HCT116 (cell line): ENCODE data around the gene PRPF40A. TPM values are rescaled to one million over a fixed set of nuclear protein-coding genes. Genes with fewer than 3 reads are reported as not detected.

Experiments
- ATAC-seq: fragments of 200-7000 bp; cut with Tn5 transposase; 2 replicates; pipeline ENCODE4 v1.9.1; 2020; ENCODE audit warnings: mild to moderate bottlenecking, moderate library complexity
- BruUV-seq: library from RNA; stranded (reverse); fragments of 400-500 nt; replicated peaks from 2 replicates; lab custom pipeline; 2021; lab: Mats Ljungman, UMichigan
- CTCF ChIA-PET: fragments of 300-600 bp; sonication (Branson Sonifier 250); formaldehyde crosslinking; loops from one replicate; lab custom pipeline; 2021; ENCODE audit warnings: antibody characterized with exemption; lab: Charles Lee
- POLR2A ChIA-PET: fragments of 300-600, 350-600 bp; sonication (Branson Sonifier 250); formaldehyde crosslinking; loops from one replicate; lab custom pipeline; 2021; ENCODE audit warnings: antibody characterized with exemption; lab: Charles Lee
- RAD21 ChIA-PET, 2 experiments: fragments of 300-600 bp; sonication (Branson Sonifier 250); formaldehyde crosslinking; loops; one replicate each; lab custom pipeline; 2023; ENCODE audit warnings: low total read pairs in 2 of 2; ENCODE audit not compliant: uncharacterized antibody in 2 of 2, unreplicated experiment in 2 of 2, low non-redundant PET in 1 of 2; lab: Charles Lee
- DNase-seq: peaks from one replicate; pipeline ENCODE4 v3.0.0-alpha.2; 2010; ENCODE audit warnings: low read depth, low spot score
- H2AFZ ChIP-seq: fragments of 200-600 bp; shearing (Covaris generic), sonication (generic); 2 replicates; pipeline ENCODE4 v1.6.1; 2017; ENCODE audit warnings: low read depth, mixed run types, mixed read lengths, antibody characterized with exemption, low read length; ENCODE audit not compliant: poor library complexity, severe bottlenecking
- H3K27ac ChIP-seq: 2 replicates; pipeline ENCODE4 v1.5.1; 2012; ENCODE audit warnings: low read depth, low read length
- H3K27me3 ChIP-seq: fragments of 200-600 bp; sonication (generic); 2 replicates; pipeline ENCODE4 v1.6.1; 2016; ENCODE audit warnings: mixed run types, low read length, mixed read lengths; ENCODE audit not compliant: insufficient read depth
- H3K36me3 ChIP-seq, 2 experiments: fragments of 200-500 bp in 1 of 2; fragments of 200-600 bp in 1 of 2; sonication (Bioruptor generic) in 1 of 2; sonication (generic) in 1 of 2; 2 replicates each; pipeline versions ENCODE4 v1.5.1 to v1.6.1; 2014 to 2016; ENCODE audit warnings: low read length in 2 of 2, inconsistent platforms in 1 of 2, mixed read lengths in 1 of 2, mixed run types in 1 of 2; ENCODE audit not compliant: insufficient read depth in 2 of 2, control insufficient read depth in 1 of 2
- H3K4me1 ChIP-seq, 2 experiments: fragments of 200-600 bp in 1 of 2; sonication (generic) in 1 of 2; 2 replicates each; pipeline versions ENCODE4 v1.5.1 to v1.6.1; 2012 to 2017; ENCODE audit warnings: low read length in 2 of 2, inconsistent platforms in 1 of 2, mild to moderate bottlenecking in 1 of 2, mixed read lengths in 1 of 2, mixed run types in 1 of 2, moderate library complexity in 1 of 2; ENCODE audit not compliant: insufficient read depth in 2 of 2, control insufficient read depth in 1 of 2
- H3K4me2 ChIP-seq: fragments of 200-600 bp; sonication (generic); 2 replicates; pipeline ENCODE4 v1.6.1; 2017; ENCODE audit warnings: mixed run types, low read length, mixed read lengths
- H3K4me3 ChIP-seq, 2 experiments: fragments of 200-600 bp in 1 of 2; sonication (generic) in 1 of 2; replicated peaks in 1 of 2; 2 replicates each; pipeline ENCODE4 v1.5.1; 2011 to 2016; ENCODE audit warnings: low read length in 2 of 2, control low read depth in 1 of 2, low read depth in 1 of 2, mild to moderate bottlenecking in 1 of 2, mixed read lengths in 1 of 2, mixed run types in 1 of 2
- H3K79me2 ChIP-seq: fragments of 200-600 bp; sonication (generic); 2 replicates; pipeline ENCODE4 v1.6.1; 2017; ENCODE audit warnings: mild to moderate bottlenecking, mixed run types, low read length, moderate library complexity, mixed read lengths; ENCODE audit not compliant: insufficient read depth
- H3K9ac ChIP-seq: fragments of 200-600 bp; sonication (generic); 2 replicates; pipeline ENCODE4 v1.6.1; 2016; ENCODE audit warnings: low read length, mixed read lengths
- H3K9me2 ChIP-seq: fragments of 200-600 bp; sonication (generic), shearing (Covaris generic); 2 replicates; pipeline ENCODE4 v1.6.1; 2017; ENCODE audit warnings: mixed run types, mild to moderate bottlenecking, moderate library complexity; ENCODE audit not compliant: insufficient read depth
- H3K9me3 ChIP-seq, 2 experiments: fragments of 200-500 bp in 1 of 2; fragments of 200-600 bp in 1 of 2; sonication (Bioruptor generic) in 1 of 2; sonication (generic) in 1 of 2; 2 replicates each; pipeline ENCODE4 v1.6.1; 2014 to 2017; ENCODE audit warnings: low read length in 2 of 2, mixed read lengths in 2 of 2, inconsistent platforms in 1 of 2, low read depth in 1 of 2, mild to moderate bottlenecking in 1 of 2, mixed run types in 1 of 2, moderate library complexity in 1 of 2; ENCODE audit not compliant: control insufficient read depth in 1 of 2, insufficient read depth in 1 of 2
- H4K20me1 ChIP-seq: fragments of 200-600 bp; sonication (generic), shearing (Covaris generic); 2 replicates; pipeline ENCODE4 v1.6.1; 2017; ENCODE audit warnings: mixed run types, mild to moderate bottlenecking, moderate library complexity; ENCODE audit not compliant: insufficient read depth
- CEBPB ChIP-seq: IDR thresholded peaks from 2 replicates; pipeline ENCODE4 v1.6.1; 2012; ENCODE audit warnings: low read depth
- EGR1 ChIP-seq: IDR thresholded peaks from 2 replicates; pipeline ENCODE4 v1.6.1; 2012; ENCODE audit warnings: low read depth
- ELF1 ChIP-seq: IDR thresholded peaks from 2 replicates; pipeline ENCODE4 v1.6.1; 2012; ENCODE audit warnings: low read depth, borderline replicate concordance
- EZH2 ChIP-seq: fragments of 200-600 bp; sonication (generic); IDR thresholded peaks from 2 replicates; pipeline ENCODE4 v1.6.1; 2017; ENCODE audit warnings: antibody characterized with exemption, mixed run types
- FOSL1 ChIP-seq: IDR thresholded peaks from 2 replicates; pipeline ENCODE4 v1.6.1; 2012; ENCODE audit warnings: low read depth
- JUND ChIP-seq: IDR thresholded peaks from 2 replicates; pipeline ENCODE4 v1.6.1; 2012
- POLR2A ChIP-seq: IDR thresholded peaks from 2 replicates; pipeline ENCODE4 v1.7.0; 2011; ENCODE audit warnings: borderline replicate concordance; ENCODE audit not compliant: insufficient read depth, insufficient read length; ENCODE audit errors: extremely low read depth
- POLR2AphosphoS5 ChIP-seq: IDR thresholded peaks from 2 replicates; pipeline ENCODE4 v1.6.1; 2011; ENCODE audit warnings: mild to moderate bottlenecking, low read depth, low read length, moderate library complexity
- RAD21 ChIP-seq: IDR thresholded peaks from 2 replicates; pipeline ENCODE4 v1.6.1; 2012; ENCODE audit warnings: low read depth, mild to moderate bottlenecking
- SIN3A ChIP-seq: IDR thresholded peaks from 2 replicates; pipeline ENCODE4 v1.6.1; 2012; ENCODE audit warnings: low read depth
- SP1 ChIP-seq: IDR thresholded peaks from 2 replicates; pipeline ENCODE4 v1.6.1; 2012; ENCODE audit warnings: low read depth
- SRF ChIP-seq: IDR thresholded peaks from 2 replicates; pipeline ENCODE4 v1.6.1; 2012; ENCODE audit warnings: low read depth
- TCF7L2 ChIP-seq: IDR thresholded peaks from 2 replicates; pipeline ENCODE4 v1.7.0; 2011; ENCODE audit warnings: borderline replicate concordance, inconsistent platforms; ENCODE audit not compliant: insufficient read depth, insufficient read length; ENCODE audit errors: extremely low read depth
- ZFX ChIP-seq: fragments of 450-650 bp; IDR thresholded peaks from 2 replicates; pipeline ENCODE4 v1.6.1; 2017
- ZNF274 ChIP-seq: fragments of 200-500 bp; sonication (Bioruptor generic); IDR thresholded peaks from 2 replicates; pipeline ENCODE4 v1.6.1; 2014; ENCODE audit warnings: mild to moderate bottlenecking, low read depth, low read length, inconsistent platforms
- intact Hi-C: fragments of 100-400 bp; cut with micrococcal nuclease; formaldehyde crosslinking; loops from 2 replicates; pipeline ENCODE4 v1.10.0; 2022
- total RNA-seq: library from RNA; stranded (reverse); gene quantifications from one replicate; pipeline ENCODE4 v1.2.1, GENCODE V29; 2021; ENCODE audit not compliant: unreplicated experiment
- TF ChIP-seq, protein P1 (sequence below): IDR thresholded peaks from 2 replicates; pipeline ENCODE4 v1.6.1; 2012
- TF ChIP-seq, protein P2 (sequence below), 3 experiments: fragments of 200-600 bp in 1 of 3; sonication (generic) in 1 of 3; IDR thresholded peaks in 2 of 3; conservative IDR thresholded peaks in 1 of 3; 2 replicates each; pipeline ENCODE4 v1.5.1; 2012 to 2017; ENCODE audit warnings: low read depth in 2 of 3, low read length in 2 of 3, antibody characterized with exemption in 1 of 3, borderline replicate concordance in 1 of 3, control low read depth in 1 of 3, mild to moderate bottlenecking in 1 of 3, mixed read lengths in 1 of 3, mixed run types in 1 of 3, moderate library complexity in 1 of 3; ENCODE audit not compliant: insufficient read depth in 1 of 3
- TF ChIP-seq, protein P3 (sequence below): IDR thresholded peaks from 2 replicates; pipeline ENCODE4 v1.6.1; 2011; ENCODE audit warnings: mild to moderate bottlenecking, low read length, moderate library complexity; ENCODE audit not compliant: insufficient replicate concordance; ENCODE audit errors: extremely low read depth

PRPF40A gene
- total RNA-seq, 1 experiment from 2014 or later: 171 TPM

DNA sequence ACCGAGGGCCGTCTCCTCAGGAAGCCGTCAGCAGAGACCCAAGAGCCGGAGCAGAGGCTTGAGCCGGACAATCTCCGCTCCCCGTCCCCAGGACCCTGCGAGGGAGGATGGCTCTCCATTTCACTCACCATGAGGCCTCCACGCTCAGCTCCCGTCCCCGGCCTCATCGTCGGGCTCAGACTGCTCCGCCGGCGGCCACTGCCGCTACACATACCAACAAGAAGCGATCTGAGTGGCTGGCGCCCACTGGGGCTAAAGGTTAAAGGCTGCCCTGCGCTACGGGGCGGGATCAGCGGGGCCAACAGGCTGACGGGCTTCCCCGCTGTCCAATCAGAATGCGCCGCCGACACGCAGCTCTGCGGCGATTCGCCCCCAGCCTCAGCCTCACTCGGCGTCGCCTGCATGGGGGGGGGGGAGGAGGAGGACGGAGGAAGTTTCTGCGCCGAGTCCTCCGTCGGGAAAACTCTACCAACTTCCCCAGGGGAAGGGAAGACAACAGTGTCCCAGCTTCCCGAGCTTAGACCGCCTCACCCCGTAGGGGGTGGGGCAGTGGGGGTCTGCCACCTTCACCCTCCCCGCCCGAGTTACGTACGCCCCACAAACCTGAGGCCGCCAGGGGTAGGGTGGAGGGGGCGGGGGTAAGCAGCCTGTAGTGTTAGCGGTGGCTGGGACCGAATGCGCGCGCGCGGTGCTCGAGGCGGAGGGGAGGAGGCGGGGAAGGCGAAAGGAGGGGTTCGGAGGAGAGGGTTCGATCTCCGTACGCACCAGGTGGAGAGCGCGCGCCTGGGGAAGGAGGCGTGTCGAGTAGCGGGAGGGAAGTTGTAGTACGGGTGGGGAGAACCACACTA is at the start of gene PRPF40A (continued):
- TF ChIP-seq SRF (no peak), POLR2A (peak; percentile 62), ZNF274 (no peak), ELF1 (no peak; the same call in 1 of the 2 replicates), FOSL1 (no peak), SIN3A (peak; percentile 87), SP1 (peak; percentile 99)
- TF ChIP-seq, protein P1, sequence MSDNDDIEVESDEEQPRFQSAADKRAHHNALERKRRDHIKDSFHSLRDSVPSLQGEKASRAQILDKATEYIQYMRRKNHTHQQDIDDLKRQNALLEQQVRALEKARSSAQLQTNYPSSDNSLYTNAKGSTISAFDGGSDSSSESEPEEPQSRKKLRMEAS: peak; percentile 79; the same call in 1 of the 2 replicates

DNA sequence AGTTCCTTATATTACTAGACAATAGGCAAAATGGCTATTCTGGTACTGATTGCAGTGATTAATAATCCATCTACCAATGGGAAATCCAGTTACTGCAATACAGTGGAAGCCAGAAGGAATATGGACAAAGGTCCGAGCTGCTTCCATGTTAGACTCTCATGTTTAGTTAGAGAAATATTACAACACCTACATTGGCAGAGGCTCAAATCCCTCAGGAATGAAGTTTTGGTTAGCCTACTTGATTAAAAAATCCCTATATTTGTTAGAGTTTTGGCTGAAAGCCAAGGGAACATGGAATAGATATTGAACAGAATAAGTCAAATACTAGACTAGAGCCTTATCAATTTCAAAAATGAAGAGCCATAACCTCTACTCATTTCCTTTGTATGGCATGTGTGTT is 49.7 kb upstream of the PRPF40A start:
- Histone ChIP-seq H3K9me2 (no peaks in the 10 kb centered on the region), H3K4me2 (no peak overlapping the region), H3K79me2 (no peaks in the 10 kb centered on the region), H2AFZ (no peak overlapping the region), H3K4me1 (no peaks in the 10 kb centered on the region), H3K9ac (no peak overlapping the region), H3K9me3 (no peaks in the 10 kb centered on the region), H3K27me3 (no peaks in the 10 kb centered on the region), H3K36me3 (no peaks in the 10 kb centered on the region), H4K20me1 (no peaks in the 10 kb centered on the region), H3K27ac (no peak overlapping the region), H3K4me3 (no peak overlapping the region)
- CTCF ChIA-PET: no interaction called here
- DNase-seq: no peak
- TF ChIP-seq SRF (no peak), RAD21 (no peak), SIN3A (no peak), TCF7L2 (no peak), EGR1 (no peak), POLR2AphosphoS5 (no peak), ZFX (no peak), CEBPB (no peak), SP1 (no peak), EZH2 (no peak), JUND (no peak), FOSL1 (no peak)
- TF ChIP-seq, protein P2, sequence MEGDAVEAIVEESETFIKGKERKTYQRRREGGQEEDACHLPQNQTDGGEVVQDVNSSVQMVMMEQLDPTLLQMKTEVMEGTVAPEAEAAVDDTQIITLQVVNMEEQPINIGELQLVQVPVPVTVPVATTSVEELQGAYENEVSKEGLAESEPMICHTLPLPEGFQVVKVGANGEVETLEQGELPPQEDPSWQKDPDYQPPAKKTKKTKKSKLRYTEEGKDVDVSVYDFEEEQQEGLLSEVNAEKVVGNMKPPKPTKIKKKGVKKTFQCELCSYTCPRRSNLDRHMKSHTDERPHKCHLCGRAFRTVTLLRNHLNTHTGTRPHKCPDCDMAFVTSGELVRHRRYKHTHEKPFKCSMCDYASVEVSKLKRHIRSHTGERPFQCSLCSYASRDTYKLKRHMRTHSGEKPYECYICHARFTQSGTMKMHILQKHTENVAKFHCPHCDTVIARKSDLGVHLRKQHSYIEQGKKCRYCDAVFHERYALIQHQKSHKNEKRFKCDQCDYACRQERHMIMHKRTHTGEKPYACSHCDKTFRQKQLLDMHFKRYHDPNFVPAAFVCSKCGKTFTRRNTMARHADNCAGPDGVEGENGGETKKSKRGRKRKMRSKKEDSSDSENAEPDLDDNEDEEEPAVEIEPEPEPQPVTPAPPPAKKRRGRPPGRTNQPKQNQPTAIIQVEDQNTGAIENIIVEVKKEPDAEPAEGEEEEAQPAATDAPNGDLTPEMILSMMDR (IDR thresholded peaks at IDR 0.05 in 2 of 3, conservative IDR thresholded peaks at IDR 0.05 in 1 of 3; ENCODE audit: borderline replicate concordance in 1 of 3, insufficient read depth in 1 of 3, low read depth in 2 of 3, low read length in 2 of 3): no peak
- TF ChIP-seq, protein P3, sequence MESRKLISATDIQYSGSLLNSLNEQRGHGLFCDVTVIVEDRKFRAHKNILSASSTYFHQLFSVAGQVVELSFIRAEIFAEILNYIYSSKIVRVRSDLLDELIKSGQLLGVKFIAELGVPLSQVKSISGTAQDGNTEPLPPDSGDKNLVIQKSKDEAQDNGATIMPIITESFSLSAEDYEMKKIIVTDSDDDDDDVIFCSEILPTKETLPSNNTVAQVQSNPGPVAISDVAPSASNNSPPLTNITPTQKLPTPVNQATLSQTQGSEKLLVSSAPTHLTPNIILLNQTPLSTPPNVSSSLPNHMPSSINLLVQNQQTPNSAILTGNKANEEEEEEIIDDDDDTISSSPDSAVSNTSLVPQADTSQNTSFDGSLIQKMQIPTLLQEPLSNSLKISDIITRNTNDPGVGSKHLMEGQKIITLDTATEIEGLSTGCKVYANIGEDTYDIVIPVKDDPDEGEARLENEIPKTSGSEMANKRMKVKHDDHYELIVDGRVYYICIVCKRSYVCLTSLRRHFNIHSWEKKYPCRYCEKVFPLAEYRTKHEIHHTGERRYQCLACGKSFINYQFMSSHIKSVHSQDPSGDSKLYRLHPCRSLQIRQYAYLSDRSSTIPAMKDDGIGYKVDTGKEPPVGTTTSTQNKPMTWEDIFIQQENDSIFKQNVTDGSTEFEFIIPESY: no peak
- TF ChIP-seq, protein P1: no peak
- RAD21 ChIA-PET: no interaction called here
- POLR2A ChIA-PET: no interaction called here
- no peak for ATAC-seq
- BruUV-seq: no TSS peak
- intact Hi-C loops: no loop called here
